ENCODE measurements around the gene SPATA20. TPM values are rescaled to one million over a fixed set of nuclear protein-coding genes. Genes with fewer than 3 reads are reported as not detected.

The SPATA20 gene
- total and polyA plus RNA-seq, 2 of the 4 experiments (the other 2 are of a cell fraction): 17.0 to 35.0 TPM

DNA sequence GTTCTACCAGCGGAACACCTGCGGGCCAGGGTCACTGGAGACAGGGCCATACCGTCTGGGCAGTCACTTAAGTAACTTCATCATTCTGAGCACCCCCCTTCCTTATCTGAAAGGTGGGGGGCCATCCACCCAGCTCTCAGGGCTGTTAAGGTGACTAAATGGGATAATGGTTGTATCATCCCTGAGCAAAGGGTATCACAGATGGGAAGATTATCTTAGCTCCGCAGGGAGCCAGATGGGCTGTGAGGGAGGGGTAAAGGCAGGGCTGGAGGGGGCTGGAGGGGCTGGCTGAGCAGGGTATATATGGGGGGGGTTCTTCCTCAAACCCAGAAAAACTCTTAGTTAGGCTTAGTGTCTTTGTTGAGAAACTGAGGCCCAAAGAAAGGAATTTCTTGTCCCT, 10.7 kb downstream of the SPATA20 start:
- no peak overlapping the region for H3K14ac ChIP-seq (replicated peaks; ENCODE audit: low read depth, low read length)
- H2BK15ac ChIP-seq (ENCODE audit: low read depth, low read length): no peak overlapping the region
- H3K18ac ChIP-seq (ENCODE audit: low read depth, low read length): no peak overlapping the region
- peaks cover 46% of the 10 kb centered on the region for H3K27me3 ChIP-seq (ENCODE audit: control insufficient read depth, insufficient read depth, low read length)
- in situ Hi-C loops (cut with MboI; ENCODE audit: low sequenced_read_pairs): no loop called here
- peaks cover 9% of the 10 kb centered on the region; the same call in 1 of the 2 replicates for H3K36me3 ChIP-seq (ENCODE audit: control insufficient read depth, insufficient read depth, low read length)
- POLR2A ChIA-PET (ENCODE audit: unreplicated experiment): no interaction called here
- CTCF ChIA-PET: no interaction called here
- dilution Hi-C loops (cut with HindIII; ENCODE audit: low sequenced_read_pairs, unreplicated experiment): no loop called here
- TF ChIP-seq NFE2L2 (IDR thresholded peaks at IDR 0.05; ENCODE audit: low read depth, low read length): no peak
- no peak for TF ChIP-seq SMC3 (IDR thresholded peaks at IDR 0.05; ENCODE audit: low read depth, low read length)
- TF ChIP-seq POLR2A (IDR thresholded peaks at IDR 0.05; ENCODE audit: low read depth, low read length): no peak
- TF ChIP-seq BHLHE40 (IDR thresholded peaks at IDR 0.05; ENCODE audit: low read depth, low read length): no peak
- TF ChIP-seq MAZ (IDR thresholded peaks at IDR 0.05; ENCODE audit: borderline replicate concordance, low read depth, low read length): no peak
- no peak for TF ChIP-seq FOS (IDR thresholded peaks at IDR 0.05; ENCODE audit: low read depth, low read length)
- TF ChIP-seq RAD21 (IDR thresholded peaks at IDR 0.05; ENCODE audit: low read length): no peak
- TF ChIP-seq, protein P1, sequence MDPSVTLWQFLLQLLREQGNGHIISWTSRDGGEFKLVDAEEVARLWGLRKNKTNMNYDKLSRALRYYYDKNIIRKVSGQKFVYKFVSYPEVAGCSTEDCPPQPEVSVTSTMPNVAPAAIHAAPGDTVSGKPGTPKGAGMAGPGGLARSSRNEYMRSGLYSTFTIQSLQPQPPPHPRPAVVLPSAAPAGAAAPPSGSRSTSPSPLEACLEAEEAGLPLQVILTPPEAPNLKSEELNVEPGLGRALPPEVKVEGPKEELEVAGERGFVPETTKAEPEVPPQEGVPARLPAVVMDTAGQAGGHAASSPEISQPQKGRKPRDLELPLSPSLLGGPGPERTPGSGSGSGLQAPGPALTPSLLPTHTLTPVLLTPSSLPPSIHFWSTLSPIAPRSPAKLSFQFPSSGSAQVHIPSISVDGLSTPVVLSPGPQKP (IDR thresholded peaks at IDR 0.05; ENCODE audit: borderline replicate concordance, low read depth, low read length): no peak
- TF ChIP-seq, protein P2, sequence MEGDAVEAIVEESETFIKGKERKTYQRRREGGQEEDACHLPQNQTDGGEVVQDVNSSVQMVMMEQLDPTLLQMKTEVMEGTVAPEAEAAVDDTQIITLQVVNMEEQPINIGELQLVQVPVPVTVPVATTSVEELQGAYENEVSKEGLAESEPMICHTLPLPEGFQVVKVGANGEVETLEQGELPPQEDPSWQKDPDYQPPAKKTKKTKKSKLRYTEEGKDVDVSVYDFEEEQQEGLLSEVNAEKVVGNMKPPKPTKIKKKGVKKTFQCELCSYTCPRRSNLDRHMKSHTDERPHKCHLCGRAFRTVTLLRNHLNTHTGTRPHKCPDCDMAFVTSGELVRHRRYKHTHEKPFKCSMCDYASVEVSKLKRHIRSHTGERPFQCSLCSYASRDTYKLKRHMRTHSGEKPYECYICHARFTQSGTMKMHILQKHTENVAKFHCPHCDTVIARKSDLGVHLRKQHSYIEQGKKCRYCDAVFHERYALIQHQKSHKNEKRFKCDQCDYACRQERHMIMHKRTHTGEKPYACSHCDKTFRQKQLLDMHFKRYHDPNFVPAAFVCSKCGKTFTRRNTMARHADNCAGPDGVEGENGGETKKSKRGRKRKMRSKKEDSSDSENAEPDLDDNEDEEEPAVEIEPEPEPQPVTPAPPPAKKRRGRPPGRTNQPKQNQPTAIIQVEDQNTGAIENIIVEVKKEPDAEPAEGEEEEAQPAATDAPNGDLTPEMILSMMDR (conservative IDR thresholded peaks at IDR 0.05; ENCODE audit: low read depth, low read length): no peak
- no peak for TF ChIP-seq CHD1 (IDR thresholded peaks at IDR 0.05; ENCODE audit: low read depth, low read length)
- TF ChIP-seq RFX5 (IDR thresholded peaks at IDR 0.05; ENCODE audit: low read depth, low read length): no peak
- TF ChIP-seq, protein P3, sequence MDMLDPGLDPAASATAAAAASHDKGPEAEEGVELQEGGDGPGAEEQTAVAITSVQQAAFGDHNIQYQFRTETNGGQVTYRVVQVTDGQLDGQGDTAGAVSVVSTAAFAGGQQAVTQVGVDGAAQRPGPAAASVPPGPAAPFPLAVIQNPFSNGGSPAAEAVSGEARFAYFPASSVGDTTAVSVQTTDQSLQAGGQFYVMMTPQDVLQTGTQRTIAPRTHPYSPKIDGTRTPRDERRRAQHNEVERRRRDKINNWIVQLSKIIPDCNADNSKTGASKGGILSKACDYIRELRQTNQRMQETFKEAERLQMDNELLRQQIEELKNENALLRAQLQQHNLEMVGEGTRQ (IDR thresholded peaks at IDR 0.05; ENCODE audit: low read depth, low read length): no peak
- TF ChIP-seq MAFK (IDR thresholded peaks at IDR 0.05; ENCODE audit: low read depth, low read length): no peak
- no peak for TF ChIP-seq CEBPB (IDR thresholded peaks at IDR 0.05; ENCODE audit: low read depth, low read length)
- no peak for TF ChIP-seq MXI1 (IDR thresholded peaks at IDR 0.05; ENCODE audit: borderline replicate concordance, low read depth, low read length)
- TF ChIP-seq RCOR1 (IDR thresholded peaks at IDR 0.05; ENCODE audit: insufficient replicate concordance, low read length): no peak
- intact Hi-C loops (cut with micrococcal nuclease): no loop called here
- no peak overlapping the region for H3K27ac ChIP-seq (ENCODE audit: insufficient read depth, low read length)
- H2BK120ac ChIP-seq (ENCODE audit: low read depth, low read length): no peak overlapping the region
- DNase-seq (no peak), ATAC-seq (ENCODE audit: low read depth) (no peak)
- H4K91ac ChIP-seq (ENCODE audit: insufficient read depth, low read depth, low read length): no peak overlapping the region
- H4K5ac ChIP-seq (ENCODE audit: low read depth, low read length): no peak overlapping the region
- H2AK9ac ChIP-seq (replicated peaks; ENCODE audit: low read depth, low read length, poor library complexity): no peak overlapping the region
- no peaks in the 10 kb centered on the region for H4K20me1 ChIP-seq (ENCODE audit: insufficient read depth, low read length)
- no TSS peak for BruUV-seq (replicated peaks)
- H2AFZ ChIP-seq (replicated peaks; ENCODE audit: low read length, poor library complexity): no peak overlapping the region
- H3K9me3 ChIP-seq (ENCODE audit: control insufficient read depth, insufficient read depth, low read length): no peaks in the 10 kb centered on the region
- no peak overlapping the region for H2AK5ac ChIP-seq (ENCODE audit: low read depth, low read length)
- H3K4me2 ChIP-seq (ENCODE audit: low read depth, low read length): no peak overlapping the region
- peaks cover 3% of the 10 kb centered on the region; the same call in 1 of the 2 replicates for H3K4me1 ChIP-seq (ENCODE audit: control insufficient read depth, insufficient read depth, low read length)
- H3K23ac ChIP-seq (ENCODE audit: low read depth, low read length): no peak overlapping the region
- H3K4me3 ChIP-seq (ENCODE audit: insufficient read depth, low read depth, low read length): no peak overlapping the region
- 0 out of 2 replicates have a peak, but pooled peaks cover 5% of the 10 kb centered on the region for H3K9me1 ChIP-seq (ENCODE audit: insufficient read depth, low read length)
- no CpG with 5 or more reads among the region's 4 CpGs for WGBS, 2 experiments (ENCODE audit: extremely low coverage in 2 of 2, insufficient read length in 1 of 2)
- no peaks in the 10 kb centered on the region for H3K79me1 ChIP-seq (ENCODE audit: low read depth in 1 of 2, low read length in 2 of 2)
- H3K56ac ChIP-seq (ENCODE audit: extremely low read depth, insufficient read depth, low read length): no peak overlapping the region
- H3K9ac ChIP-seq (ENCODE audit: low read depth, low read length): no peak overlapping the region
- H3K4ac ChIP-seq (ENCODE audit: low read depth, low read length): no peak overlapping the region
- no peak overlapping the region for H2BK5ac ChIP-seq (ENCODE audit: low read depth, low read length, poor library complexity, severe bottlenecking)
- no peak overlapping the region for H2BK20ac ChIP-seq (ENCODE audit: low read depth, low read length)
- no peak overlapping the region for H4K8ac ChIP-seq (ENCODE audit: low read depth in 2 of 2, low read length in 2 of 2)
